Bronchial epithelial cell (primary cell): Measurements from ENCODE around the gene GATAD2B. TPM values are rescaled to one million over a fixed set of nuclear protein-coding genes. Genes with fewer than 3 reads are reported as not detected.

Source experiments
- DNase-seq: peaks from one replicate; pipeline ENCODE4 v3.0.0-alpha.2; 2010; ENCODE audit warnings: low read depth
- FAIRE-seq: peaks from 2 replicates; lab custom pipeline; 2011; peaks lifted over from hg19 to GRCh38; lab: Jason Lieb, UNC
- H3K27me3 ChIP-seq: 2 replicates; pipeline ENCODE4 v1.5.1; 2011; ENCODE audit warnings: low read length; ENCODE audit not compliant: control insufficient read depth, insufficient read depth
- H3K36me3 ChIP-seq: 2 replicates; pipeline ENCODE4 v1.5.1; 2011; ENCODE audit warnings: low read length; ENCODE audit not compliant: control insufficient read depth, insufficient read depth
- H3K4me3 ChIP-seq: 2 replicates; pipeline ENCODE4 v1.5.1; 2011; ENCODE audit warnings: mild to moderate bottlenecking, low read depth, low read length, control low read depth
- CTCF ChIP-seq: IDR thresholded peaks from 2 replicates; pipeline ENCODE4 v1.5.1; 2011; ENCODE audit warnings: mild to moderate bottlenecking, moderate library complexity, low read length, control low read depth, inconsistent platforms; ENCODE audit not compliant: insufficient read depth, severe bottlenecking
- total RNA-seq: library from RNA; depleted of rRNA; stranded (reverse); fragments of >200 nt; gene quantifications from 2 replicates; pipeline ENCODE4 v1.2.1, GENCODE V29; 2014

The GATAD2B gene
- total RNA-seq, 1 donor from 2014 or later, result 1.8 TPM

GRCh38 chr1:153932156-153933131, 9.7 kb upstream of the GATAD2B start:
- no peak for DNase-seq
- TF ChIP-seq CTCF, result no peak
- FAIRE-seq, result no peak
- no peaks in the 10 kb centered on the region for H3K27me3 ChIP-seq
- H3K4me3 ChIP-seq, result no peak overlapping the region
- H3K36me3 ChIP-seq, result peaks cover 32% of the 10 kb centered on the region

GRCh38 chr1:153929981-153930948, 7.5 kb upstream of the GATAD2B start:
- FAIRE-seq (no peak), DNase-seq (no peak)
- Histone ChIP-seq H3K36me3 (peaks cover 22% of the 10 kb centered on the region), H3K4me3 (no peak overlapping the region), H3K27me3 (no peaks in the 10 kb centered on the region)
- no peak for TF ChIP-seq CTCF

GRCh38 chr1:153929426-153929825, 6.7 kb upstream of the GATAD2B start:
- no peak overlapping the region for H3K4me3 ChIP-seq
- peaks cover 21% of the 10 kb centered on the region for H3K36me3 ChIP-seq
- no peaks in the 10 kb centered on the region for H3K27me3 ChIP-seq
- DNase-seq (no peak), FAIRE-seq (no peak)
- no peak for TF ChIP-seq CTCF

- TF ChIP-seq CTCF, result no peak
- Histone ChIP-seq H3K4me3 (no peak overlapping the region), H3K27me3 (no peaks in the 10 kb centered on the region), H3K36me3 (peaks cover 19% of the 10 kb centered on the region)
- DNase-seq (no peak), FAIRE-seq (no peak)
Measured at GRCh38 chr1:153928791-153929341, 6.1 kb upstream of the GATAD2B start.

- FAIRE-seq (no peak), DNase-seq (no peak)
Measured at GRCh38 chr1:153928245-153928644, 5.5 kb upstream of the GATAD2B start.

More at GRCh38 chr1:153928245-153928644, 5.5 kb upstream of the GATAD2B start:
- Histone ChIP-seq H3K4me3 (no peak overlapping the region), H3K27me3 (no peaks in the 10 kb centered on the region), H3K36me3 (peaks cover 15% of the 10 kb centered on the region)
- no peak for TF ChIP-seq CTCF
